ENCODE results near the gene PLPP3. TPM values are rescaled to one million over a fixed set of nuclear protein-coding genes. Genes with fewer than 3 reads are reported as not detected.

PLPP3 gene
- polyA plus RNA-seq, 3 donors: 0.21 to 0.32 TPM; not detected in 1

GRCh38 chr1:56507925-56508522 is 71.3 kb downstream of the PLPP3 start:
- no peaks in the 10 kb centered on the region for H3K9me3 ChIP-seq (replicated peaks in 1 of 2; ENCODE audit: control insufficient read depth in 1 of 2, insufficient read depth in 1 of 2, low read length in 2 of 2)
- H3K27me3 Mint-ChIP-seq (ENCODE audit: low read depth in 3 of 3): peaks cover 0 to 5% (median 3%) of the 10 kb centered on the region in 3 donors
- H3K4me3 Mint-ChIP-seq: no peak overlapping the region
- H3K27me3 ChIP-seq (ENCODE audit: control insufficient read depth in 2 of 2, insufficient read depth in 2 of 2, low read length in 2 of 2): no peaks in the 10 kb centered on the region
- H3K4me1 ChIP-seq (ENCODE audit: control insufficient read depth in 1 of 2, insufficient read depth in 2 of 2, low read length in 2 of 2): peaks cover 57 to 59% of the 10 kb centered on the region in 2 donors
- no peaks in the 10 kb centered on the region for H3K79me2 ChIP-seq (ENCODE audit: insufficient read depth, low read length)
- H3K36me3 Mint-ChIP-seq: peaks cover 5 to 17% of the 10 kb centered on the region in 2 donors
- H3K4me3 ChIP-seq (replicated peaks in 1 of 3; ENCODE audit: low read depth in 2 of 3, low read length in 3 of 3): no peak overlapping the region
- H3K27ac ChIP-seq (ENCODE audit: low read depth in 1 of 2, low read length in 2 of 2): peak overlapping the region; percentile 6 to 28
- peaks cover 66% of the 10 kb centered on the region for H3K4me1 Mint-ChIP-seq
- H3K9me3 Mint-ChIP-seq: peaks cover 0 to 3% (median 0%) of the 10 kb centered on the region in 7 donors
- no peak overlapping the region for H3K4me2 ChIP-seq (replicated peaks; ENCODE audit: extremely low read depth, low read length, poor library complexity, severe bottlenecking)
- no peak for TF ChIP-seq CTCF (IDR thresholded peaks at IDR 0.05)
- H4K20me1 ChIP-seq (ENCODE audit: insufficient read depth, low read length): no peaks in the 10 kb centered on the region
- H2AFZ ChIP-seq (ENCODE audit: insufficient read depth, low read depth, low read length, poor library complexity, severe bottlenecking): no peak overlapping the region
- no peak overlapping the region for H3K9ac ChIP-seq (ENCODE audit: insufficient read depth, low read length, poor library complexity, severe bottlenecking)
- peak overlapping the region in 5 of 7 donors; percentile 18 to 82 (median 78) for H3K27ac Mint-ChIP-seq
- WGBS (ENCODE audit: insufficient coverage): 100% methylated on average over 1 of the region's 3 CpGs
- H3K36me3 ChIP-seq (replicated peaks in 1 of 2; ENCODE audit: control insufficient read depth in 1 of 2, insufficient read depth in 2 of 2, low read length in 2 of 2): no peaks in the 10 kb centered on the region
- intact Hi-C loops (cut with micrococcal nuclease): no loop called here
- DNase-seq: no peak

GRCh38 chr1:56506951-56507491 is 72.3 kb downstream of the PLPP3 start:
- H3K9me3 Mint-ChIP-seq: peaks cover 0 to 5% (median 0%) of the 10 kb centered on the region in 7 donors
- Histone ChIP-seq H3K9me3 (replicated peaks in 1 of 2; ENCODE audit: control insufficient read depth in 1 of 2, insufficient read depth in 1 of 2, low read length in 2 of 2) (no peaks in the 10 kb centered on the region), H3K4me2 (replicated peaks; ENCODE audit: extremely low read depth, low read length, poor library complexity, severe bottlenecking) (peak overlapping the region; percentile 61), H4K20me1 (ENCODE audit: insufficient read depth, low read length) (no peaks in the 10 kb centered on the region), H3K27me3 (ENCODE audit: control insufficient read depth in 2 of 2, insufficient read depth in 2 of 2, low read length in 2 of 2) (no peaks in the 10 kb centered on the region), H3K9ac (ENCODE audit: insufficient read depth, low read length, poor library complexity, severe bottlenecking) (no peak overlapping the region), H3K4me3 (replicated peaks in 1 of 3; ENCODE audit: low read depth in 2 of 3, low read length in 3 of 3) (peak overlapping the region in 1 of 3 experiments; percentile 60), H2AFZ (ENCODE audit: insufficient read depth, low read depth, low read length, poor library complexity, severe bottlenecking) (no peak overlapping the region), H3K27ac (ENCODE audit: low read depth in 1 of 2, low read length in 2 of 2) (peak overlapping the region; percentile 28 to 37), H3K36me3 (replicated peaks in 1 of 2; ENCODE audit: control insufficient read depth in 1 of 2, insufficient read depth in 2 of 2, low read length in 2 of 2) (no peaks in the 10 kb centered on the region), H3K4me1 (ENCODE audit: control insufficient read depth in 1 of 2, insufficient read depth in 2 of 2, low read length in 2 of 2) (peaks cover 65 to 68% of the 10 kb centered on the region in 2 donors), H3K79me2 (ENCODE audit: insufficient read depth, low read length) (no peaks in the 10 kb centered on the region)
- peaks cover 0 to 5% (median 3%) of the 10 kb centered on the region in 3 donors for H3K27me3 Mint-ChIP-seq (ENCODE audit: low read depth in 3 of 3)
- 80% methylated on average over 1 of the region's 3 CpGs for WGBS (ENCODE audit: insufficient coverage)
- H3K27ac Mint-ChIP-seq: peak overlapping the region in 6 of 7 donors; percentile 19 to 92 (median 56)
- intact Hi-C loops (cut with micrococcal nuclease): no loop called here
- H3K4me1 Mint-ChIP-seq: peaks cover 74% of the 10 kb centered on the region
- H3K4me3 Mint-ChIP-seq: peak overlapping the region in 1 of 2 donors; percentile 22
- TF ChIP-seq CTCF (IDR thresholded peaks at IDR 0.05): no peak
- peak in 1 of 3 donors; percentile 46 for DNase-seq
- peaks cover 5 to 17% of the 10 kb centered on the region in 2 donors for H3K36me3 Mint-ChIP-seq
